GM06990 (cell line): ENCODE data around the gene PEX11G.

Experiments used
- DNase-seq: peaks from one replicate; pipeline ENCODE4 v3.0.0-alpha.2; 2011; ENCODE audit not compliant: insufficient read length; ENCODE audit errors: extremely low read depth
- H3K27me3 ChIP-seq: replicated peaks from 2 replicates; pipeline ENCODE4 v1.6.0; 2011; ENCODE audit warnings: low read length; ENCODE audit not compliant: control insufficient read depth, insufficient read depth
- H3K36me3 ChIP-seq: 2 replicates; pipeline ENCODE4 v1.5.1; 2011; ENCODE audit warnings: low read length; ENCODE audit not compliant: control insufficient read depth, insufficient read depth
- H3K4me3 ChIP-seq: replicated peaks from 2 replicates; pipeline ENCODE4 v1.5.1; 2011; ENCODE audit warnings: low read depth, mild to moderate bottlenecking, control low read depth, low read length
- CTCF ChIP-seq: IDR thresholded peaks from 2 replicates; pipeline ENCODE4 v1.5.1; 2011; ENCODE audit warnings: low read length, control low read depth, mild to moderate bottlenecking, inconsistent platforms; ENCODE audit not compliant: insufficient read depth, poor library complexity, severe bottlenecking

The PEX11G gene

GRCh38 chr19:7522923-7523667 is 34.3 kb upstream of the PEX11G start:
- no peak for DNase-seq

GRCh38 chr19:7522072-7522922 is 33.5 kb upstream of the PEX11G start, which contains the start of gene MCOLN1:
Gene MCOLN1, plus strand, starts transcription at chr19:7522624. Its CDS starts 127 bp downstream, at chr19:7522751.
- Histone ChIP-seq H3K4me3 (peak within 1 kb of the TSS; percentile 72), H3K27me3 (no peaks in the 10 kb centered on the region), H3K36me3 (no peaks in the 10 kb centered on the region)
- no peak for TF ChIP-seq CTCF
- peak; percentile 97 for DNase-seq

More at GRCh38 chr19:7522923-7523667, 34.3 kb upstream of the PEX11G start:
- no peak for TF ChIP-seq CTCF
- H3K36me3 ChIP-seq, result no peaks in the 10 kb centered on the region
- H3K27me3 ChIP-seq, result no peaks in the 10 kb centered on the region
- H3K4me3 ChIP-seq, result peak overlapping the region; percentile 72

DNA sequence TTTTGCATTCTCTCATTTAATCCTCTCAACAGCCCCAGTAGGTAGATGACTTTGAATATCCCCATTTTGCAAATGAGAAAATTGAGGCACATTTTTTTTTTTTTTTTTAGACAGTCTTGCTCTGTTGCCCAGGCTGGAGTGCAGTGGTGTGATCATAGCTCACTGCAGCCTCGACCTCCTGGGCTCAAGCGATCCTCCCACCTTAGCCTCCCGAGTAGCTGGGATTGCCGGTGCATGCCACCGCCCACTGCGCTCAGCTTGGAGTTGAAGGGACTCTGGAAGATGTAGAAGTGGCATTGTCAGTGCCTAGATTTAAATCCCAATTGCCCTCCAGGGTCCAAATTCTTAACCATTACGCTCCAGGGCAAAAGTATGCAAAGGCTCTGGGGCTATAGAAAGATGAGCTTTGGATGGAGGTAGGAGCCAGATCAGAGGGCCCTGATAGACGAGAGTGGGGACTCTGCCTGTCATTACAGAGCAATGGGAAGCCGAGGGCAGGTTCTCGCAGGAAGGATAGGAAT is 32.8 kb upstream of the PEX11G start:
- no peak overlapping the region for H3K4me3 ChIP-seq
- H3K36me3 ChIP-seq, result no peaks in the 10 kb centered on the region
- H3K27me3 ChIP-seq, result no peaks in the 10 kb centered on the region; the same call in 1 of the 2 replicates
- TF ChIP-seq CTCF, result no peak
- no peak for DNase-seq

DNA sequence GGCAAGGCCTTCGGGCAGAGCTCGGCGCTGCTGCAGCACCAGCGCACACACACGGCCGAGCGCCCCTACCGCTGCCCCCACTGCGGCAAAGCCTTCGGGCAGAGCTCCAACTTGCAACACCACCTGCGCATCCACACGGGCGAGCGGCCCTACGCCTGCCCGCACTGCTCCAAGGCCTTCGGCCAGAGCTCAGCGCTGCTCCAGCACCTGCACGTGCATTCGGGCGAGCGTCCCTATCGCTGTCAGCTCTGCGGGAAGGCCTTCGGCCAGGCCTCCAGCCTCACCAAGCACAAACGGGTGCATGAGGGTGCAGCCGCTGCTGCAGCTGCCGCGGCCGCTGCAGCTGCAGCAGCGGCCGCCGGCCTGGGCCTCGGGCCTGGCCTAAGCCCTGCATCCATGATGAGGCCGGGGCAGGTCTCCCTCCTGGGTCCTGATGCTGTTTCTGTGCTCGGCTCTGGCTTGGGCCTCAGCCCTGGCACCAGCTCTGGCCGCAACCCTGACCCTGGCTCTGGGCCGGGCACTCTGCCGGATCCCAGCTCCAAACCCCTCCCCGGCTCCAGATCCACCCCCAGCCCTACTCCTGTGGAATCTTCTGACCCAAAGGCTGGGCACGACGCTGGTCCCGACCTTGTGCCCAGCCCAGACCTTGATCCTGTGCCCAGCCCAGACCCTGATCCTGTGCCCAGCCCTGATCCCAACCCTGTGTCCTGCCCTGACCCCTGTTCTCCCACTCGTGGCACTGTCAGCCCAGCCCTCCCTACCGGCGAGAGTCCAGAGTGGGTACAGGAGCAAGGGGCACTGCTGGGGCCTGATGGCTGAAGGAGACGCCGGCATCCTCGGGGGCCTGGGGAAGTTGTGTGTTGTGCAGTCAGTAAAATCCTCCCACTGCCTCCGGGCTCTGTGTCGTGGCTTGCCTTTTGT is 31.6 kb upstream of the PEX11G start:
- H3K27me3 ChIP-seq, result peaks cover 1% of the 10 kb centered on the region
- H3K4me3 ChIP-seq, result no peak overlapping the region
- no peaks in the 10 kb centered on the region for H3K36me3 ChIP-seq
- no peak for DNase-seq
- no peak for TF ChIP-seq CTCF
